Limb (tissue), 2 donors: Measurements from ENCODE around the gene SLC7A5.
"Not testable (repeated sequence)": the region's sequence is repeated elsewhere in the genome, so short reads cannot be mapped to it uniquely, and the experiment has no call there.

Experiments
- DNase-seq, 2 donors: peaks; one replicate each; pipeline ENCODE4 v3.0.0-alpha.2; 2016; ENCODE audit errors: extremely low spot score in 2 of 2

Gene SLC7A5

DNA sequence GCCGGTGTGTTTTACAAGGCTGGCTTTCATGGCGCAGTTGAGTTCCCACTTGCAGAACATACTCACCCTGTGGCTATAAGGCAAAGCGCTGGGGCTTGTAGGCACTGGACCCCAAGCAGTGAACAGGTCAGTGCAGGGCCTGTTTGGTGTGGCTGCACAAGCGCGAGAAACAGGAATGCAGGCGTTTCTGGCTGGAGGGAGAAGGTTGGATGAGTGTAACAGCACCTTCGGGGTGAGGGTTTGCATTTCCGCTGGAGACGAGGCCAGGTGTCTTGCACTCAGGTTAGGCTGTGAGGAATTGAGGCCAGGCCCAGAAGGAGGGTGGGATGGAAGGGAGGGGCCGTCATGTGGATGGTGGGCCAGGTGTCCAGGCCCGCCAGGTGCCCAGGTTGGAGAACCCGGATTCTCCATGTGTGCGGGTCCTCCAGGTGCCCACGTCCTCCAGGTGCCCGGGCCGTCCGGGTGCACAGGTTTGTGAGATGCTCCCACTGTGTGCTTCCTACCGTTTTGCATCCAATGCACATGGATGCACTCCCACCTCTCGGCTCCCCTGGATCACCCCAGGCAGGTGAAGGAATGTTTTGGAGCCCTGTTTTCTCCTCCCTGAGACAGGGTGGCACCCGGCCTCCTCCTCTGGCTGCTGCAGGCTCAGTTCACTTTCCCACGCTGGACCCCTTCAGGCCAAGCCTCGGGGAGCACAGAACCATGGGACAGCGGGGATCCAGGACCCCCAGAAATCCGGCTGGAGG is 46.0 kb downstream of the SLC7A5 start:
- no peak for DNase-seq

GRCh38 chr16:87822108-87822970 is 47.0 kb downstream of the SLC7A5 start:
- peak; percentile 44 to 62 for DNase-seq

DNA sequence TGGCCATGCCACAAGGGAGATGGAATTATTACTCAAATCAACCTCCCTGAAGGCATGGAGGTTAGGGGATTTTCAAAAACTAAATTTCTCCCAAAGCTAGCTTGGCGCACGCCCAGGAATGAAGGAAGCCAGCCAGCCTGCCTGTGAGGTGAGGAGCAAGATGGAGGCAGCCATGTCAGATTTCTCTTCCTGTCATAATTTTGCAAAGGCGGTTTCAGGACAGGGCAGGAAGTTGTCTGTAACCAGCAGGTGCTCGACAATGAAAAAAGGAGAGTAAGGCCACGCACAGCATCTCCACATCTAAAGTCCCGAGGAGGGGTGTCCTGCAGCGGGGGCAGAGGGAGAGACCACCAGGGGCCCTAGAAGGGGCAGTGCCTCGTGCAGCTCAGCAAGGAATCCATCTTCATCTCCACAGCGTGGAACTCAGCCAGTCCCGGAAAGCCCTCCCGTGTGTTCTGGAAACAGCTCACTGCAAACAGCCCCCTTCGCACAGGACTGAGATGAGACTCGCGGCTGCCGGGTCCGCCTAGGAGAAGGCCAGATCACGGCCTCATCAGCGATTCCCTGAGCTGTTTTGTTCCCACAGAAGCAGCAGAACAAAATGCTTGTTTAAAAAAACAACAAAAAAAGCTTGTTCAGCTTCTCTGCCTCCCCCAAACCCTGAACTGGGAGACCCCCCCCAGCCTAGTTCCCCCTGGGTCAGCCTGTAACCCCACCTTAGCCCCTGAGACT is 47.8 kb downstream of the SLC7A5 start:
- peak in 1 of 2 donors; percentile 62 for DNase-seq

DNA sequence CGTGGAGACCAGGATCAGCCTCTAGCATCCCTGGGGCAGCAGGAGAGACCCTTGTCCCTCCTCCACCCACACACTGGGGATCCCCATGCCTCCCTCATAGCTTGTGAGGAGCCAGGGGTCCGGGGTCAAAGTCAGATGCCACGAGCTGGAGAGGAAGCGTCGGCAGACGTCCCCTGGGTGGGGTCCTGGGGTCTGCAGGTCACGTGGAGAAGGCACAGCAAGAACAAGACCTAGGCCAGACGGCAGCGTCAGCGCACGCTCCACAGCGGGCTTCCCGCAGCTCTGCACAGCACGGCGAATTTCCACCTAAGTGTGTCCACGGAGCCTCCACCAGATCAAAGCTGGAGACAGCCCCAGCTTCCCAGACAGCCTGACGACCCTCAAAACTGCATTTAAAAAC is 49.3 kb downstream of the SLC7A5 start:
- DNase-seq: no peak

GRCh38 chr16:87819282-87819681 is 50.0 kb downstream of the SLC7A5 start:
- DNase-seq: no peak

- no peak for DNase-seq
These were observed 50.7 kb downstream of the SLC7A5 start for GRCh38 chr16:87818533-87819161.

- DNase-seq: no peak
These were observed 51.4 kb downstream of the SLC7A5 start for GRCh38 chr16:87817910-87818309.

GRCh38 chr16:87817370-87817769 is 51.9 kb downstream of the SLC7A5 start:
- not testable (repeated sequence) for DNase-seq

DNA sequence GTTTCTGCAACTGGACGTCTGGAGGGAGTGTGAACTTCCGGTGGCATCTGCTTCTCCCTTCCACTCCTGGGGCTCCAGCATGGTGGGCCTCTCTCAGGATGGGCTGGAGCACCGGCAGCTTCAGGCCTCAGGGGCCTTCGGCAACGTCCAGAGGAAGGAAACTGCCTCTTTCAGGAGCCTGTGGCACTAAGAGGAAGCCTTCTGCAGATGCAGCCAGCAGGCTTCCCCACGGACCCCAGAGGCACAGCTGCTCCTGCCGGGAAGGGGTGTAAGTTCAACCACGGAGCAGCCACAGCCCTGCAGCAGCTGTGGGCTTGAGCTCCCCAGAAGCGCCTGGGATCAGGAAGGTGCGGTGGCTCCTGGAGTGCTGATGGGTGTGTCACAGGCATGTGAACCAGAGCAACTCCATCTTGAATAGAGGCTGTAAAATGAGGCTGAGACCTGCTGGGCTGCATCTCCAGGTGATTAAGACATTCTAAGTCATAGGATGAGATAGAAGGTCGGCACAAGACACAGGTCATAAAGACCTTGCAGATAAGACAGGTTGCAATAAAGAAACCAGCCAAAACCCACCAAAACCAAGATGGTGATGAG is 52.7 kb downstream of the SLC7A5 start:
- DNase-seq: no peak

GRCh38 chr16:87815567-87815966 is 53.7 kb downstream of the SLC7A5 start:
- no peak for DNase-seq

DNA sequence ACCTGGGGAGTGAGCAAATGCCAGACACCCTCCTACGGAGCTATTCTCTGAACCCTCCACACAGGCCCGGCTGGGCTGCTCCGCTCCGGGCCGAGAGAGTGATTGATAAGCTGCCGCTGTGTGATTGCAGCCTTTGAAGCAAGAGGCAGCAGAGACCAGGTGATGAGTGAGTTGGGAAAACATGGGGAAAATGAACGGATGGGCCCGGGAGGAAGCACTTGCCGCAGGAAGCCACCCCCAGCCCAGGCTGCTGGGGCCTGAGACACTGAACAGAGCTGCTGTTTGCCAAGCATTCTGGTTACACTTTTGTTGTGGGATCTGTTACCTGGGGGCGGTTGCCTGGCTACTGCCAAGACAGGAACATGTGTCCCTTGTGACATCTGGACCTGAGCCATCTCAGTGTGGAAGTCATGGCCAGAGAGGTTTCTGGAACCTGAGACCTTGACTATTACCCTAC is 57.1 kb downstream of the SLC7A5 start:
- DNase-seq: no peak

GRCh38 chr16:87811454-87811853 is 57.9 kb downstream of the SLC7A5 start:
- not testable (repeated sequence) for DNase-seq

- DNase-seq: no peak
These were observed 60.0 kb downstream of the SLC7A5 start for GRCh38 chr16:87809150-87809902.

DNA sequence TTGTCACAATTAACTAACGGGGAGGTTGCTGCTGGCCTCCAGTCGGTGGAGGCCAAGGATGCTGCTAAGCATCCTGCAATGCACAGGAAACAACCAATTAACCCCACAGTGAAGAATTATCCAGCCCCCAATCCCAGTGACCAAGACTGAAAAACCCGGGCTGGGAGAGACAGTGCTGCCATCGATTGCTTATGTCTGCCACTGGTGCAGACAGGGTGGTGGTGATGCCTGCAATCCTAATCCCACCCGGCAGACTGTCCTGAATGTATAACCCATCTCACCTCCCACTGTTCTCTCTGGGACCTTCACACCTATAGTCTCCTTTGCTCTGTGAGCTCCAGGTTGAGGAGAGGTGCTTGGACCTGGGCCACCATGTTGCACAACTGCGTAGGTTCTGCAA is 61.2 kb downstream of the SLC7A5 start:
- DNase-seq: no peak

GRCh38 chr16:87806641-87807546 is 62.4 kb downstream of the SLC7A5 start:
- DNase-seq: peak in 1 of 2 donors; percentile 72

DNA sequence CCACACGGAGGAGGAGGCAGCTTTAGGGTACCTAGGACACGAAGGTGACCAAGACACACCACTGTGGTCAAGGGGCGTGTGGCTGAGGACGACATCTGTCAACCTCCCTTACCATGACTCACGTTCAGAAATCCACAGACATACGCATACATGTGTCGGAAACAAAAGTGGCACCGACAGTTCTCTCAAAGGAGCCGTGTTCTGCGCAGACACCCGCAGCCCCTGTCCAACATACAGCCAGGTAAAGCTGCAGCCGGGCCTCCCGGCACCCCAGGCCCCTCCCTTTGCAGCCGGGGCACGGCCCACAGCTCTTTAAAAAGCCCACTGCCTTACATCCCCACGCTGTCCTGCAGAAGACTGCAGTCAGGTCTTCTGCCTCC is 63.1 kb downstream of the SLC7A5 start:
- no peak for DNase-seq

DNA sequence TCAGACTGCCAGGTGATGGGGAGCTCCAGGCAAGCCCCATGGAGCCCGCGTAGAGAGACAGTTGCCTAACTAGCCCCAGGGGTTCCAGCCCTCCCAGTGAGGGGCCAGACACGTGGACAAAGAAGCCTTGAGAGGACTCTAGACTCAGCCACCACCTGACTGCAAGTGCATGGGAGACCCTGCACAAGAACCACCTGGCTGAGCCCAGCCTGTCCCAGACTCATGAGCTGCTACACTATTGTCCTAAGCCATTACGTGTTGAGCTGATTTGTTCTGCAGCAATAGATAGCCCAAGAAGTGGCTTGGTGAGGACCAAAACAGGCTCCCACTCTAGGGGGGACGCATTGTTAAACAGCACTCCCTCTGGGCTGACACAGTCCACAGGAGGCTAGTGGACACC is 65.9 kb downstream of the SLC7A5 start:
- no peak for DNase-seq

DNA sequence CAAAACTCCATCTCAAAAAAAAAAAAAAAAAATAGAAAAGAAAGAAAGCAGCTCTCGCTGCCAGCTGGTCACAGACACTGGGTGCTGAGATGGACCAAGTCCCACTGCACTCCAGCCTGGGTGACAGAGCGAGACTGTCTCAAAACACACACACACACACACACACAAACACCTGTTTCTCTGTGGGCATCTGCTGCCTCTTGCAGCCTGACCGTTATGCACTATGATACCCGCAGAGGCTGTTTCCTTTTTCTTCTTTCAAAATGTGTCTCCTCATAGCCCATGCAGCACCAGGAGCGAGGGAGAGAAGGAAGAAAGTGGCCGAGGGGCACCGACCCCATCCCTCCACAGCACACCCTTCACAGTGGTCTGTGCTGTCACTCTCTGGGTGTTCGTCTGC is 66.6 kb downstream of the SLC7A5 start:
- DNase-seq: no peak

- DNase-seq: no peak
These were observed 67.5 kb downstream of the SLC7A5 start for GRCh38 chr16:87801679-87802259.
